ENCODE results near the gene FFAR4. TPM values are rescaled to one million over a fixed set of nuclear protein-coding genes. Genes with fewer than 3 reads are reported as not detected.

FFAR4 gene
- total and polyA plus RNA-seq, 4 donors: 0.14 to 0.28 (median 0.19) TPM

DNA sequence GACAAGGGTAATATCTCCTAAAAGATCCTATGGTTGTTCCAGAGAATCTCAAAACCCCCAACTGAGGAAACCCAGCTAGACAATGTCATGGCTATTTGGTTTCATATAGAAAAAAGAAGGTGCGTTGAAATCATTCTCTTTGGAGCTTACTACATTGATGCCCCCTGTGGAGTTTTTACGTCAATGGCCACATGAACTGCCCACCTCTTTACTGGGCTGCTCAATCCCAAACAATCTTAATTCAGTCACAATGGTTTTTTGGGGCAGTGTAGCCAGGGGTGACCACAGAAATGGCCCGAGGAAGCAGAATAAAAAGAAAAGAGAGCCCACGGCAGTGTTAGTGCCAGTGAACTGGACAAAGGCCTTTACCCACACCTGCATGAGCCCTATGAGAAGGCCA, 26.8 kb downstream of the FFAR4 start:
- WGBS: 76% methylated on average over 4 of the region's 4 CpGs
- no peaks in the 10 kb centered on the region for H3K9me3 ChIP-seq (ENCODE audit: control insufficient read depth in 4 of 4, low read length in 3 of 4)
- H3K27me3 ChIP-seq (ENCODE audit: control insufficient read depth in 4 of 4, insufficient read depth in 4 of 4, low read length in 3 of 4): no peaks in the 10 kb centered on the region
- H3K4me3 ChIP-seq (ENCODE audit: low read depth in 1 of 3, low read length in 3 of 3): no peak overlapping the region
- peaks cover 2 to 36% (median 20%) of the 10 kb centered on the region in 4 donors for H3K4me1 ChIP-seq (ENCODE audit: control insufficient read depth in 4 of 4, insufficient read depth in 4 of 4, low read length in 3 of 4)
- TF ChIP-seq, protein P1, sequence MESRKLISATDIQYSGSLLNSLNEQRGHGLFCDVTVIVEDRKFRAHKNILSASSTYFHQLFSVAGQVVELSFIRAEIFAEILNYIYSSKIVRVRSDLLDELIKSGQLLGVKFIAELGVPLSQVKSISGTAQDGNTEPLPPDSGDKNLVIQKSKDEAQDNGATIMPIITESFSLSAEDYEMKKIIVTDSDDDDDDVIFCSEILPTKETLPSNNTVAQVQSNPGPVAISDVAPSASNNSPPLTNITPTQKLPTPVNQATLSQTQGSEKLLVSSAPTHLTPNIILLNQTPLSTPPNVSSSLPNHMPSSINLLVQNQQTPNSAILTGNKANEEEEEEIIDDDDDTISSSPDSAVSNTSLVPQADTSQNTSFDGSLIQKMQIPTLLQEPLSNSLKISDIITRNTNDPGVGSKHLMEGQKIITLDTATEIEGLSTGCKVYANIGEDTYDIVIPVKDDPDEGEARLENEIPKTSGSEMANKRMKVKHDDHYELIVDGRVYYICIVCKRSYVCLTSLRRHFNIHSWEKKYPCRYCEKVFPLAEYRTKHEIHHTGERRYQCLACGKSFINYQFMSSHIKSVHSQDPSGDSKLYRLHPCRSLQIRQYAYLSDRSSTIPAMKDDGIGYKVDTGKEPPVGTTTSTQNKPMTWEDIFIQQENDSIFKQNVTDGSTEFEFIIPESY (IDR thresholded peaks at IDR 0.05): no peak
- TF ChIP-seq TAF1 (conservative IDR thresholded peaks at IDR 0.05): no peak
- TF ChIP-seq RXRA (IDR thresholded peaks at IDR 0.05): no peak
- TF ChIP-seq, protein P2, sequence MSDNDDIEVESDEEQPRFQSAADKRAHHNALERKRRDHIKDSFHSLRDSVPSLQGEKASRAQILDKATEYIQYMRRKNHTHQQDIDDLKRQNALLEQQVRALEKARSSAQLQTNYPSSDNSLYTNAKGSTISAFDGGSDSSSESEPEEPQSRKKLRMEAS (IDR thresholded peaks at IDR 0.05): no peak
- no peak for TF ChIP-seq RAD21 (IDR thresholded peaks at IDR 0.05)
- TF ChIP-seq NR2F2 (IDR thresholded peaks at IDR 0.05): no peak
- no peak for TF ChIP-seq SP1 (IDR thresholded peaks at IDR 0.05)
- TF ChIP-seq, protein P3, sequence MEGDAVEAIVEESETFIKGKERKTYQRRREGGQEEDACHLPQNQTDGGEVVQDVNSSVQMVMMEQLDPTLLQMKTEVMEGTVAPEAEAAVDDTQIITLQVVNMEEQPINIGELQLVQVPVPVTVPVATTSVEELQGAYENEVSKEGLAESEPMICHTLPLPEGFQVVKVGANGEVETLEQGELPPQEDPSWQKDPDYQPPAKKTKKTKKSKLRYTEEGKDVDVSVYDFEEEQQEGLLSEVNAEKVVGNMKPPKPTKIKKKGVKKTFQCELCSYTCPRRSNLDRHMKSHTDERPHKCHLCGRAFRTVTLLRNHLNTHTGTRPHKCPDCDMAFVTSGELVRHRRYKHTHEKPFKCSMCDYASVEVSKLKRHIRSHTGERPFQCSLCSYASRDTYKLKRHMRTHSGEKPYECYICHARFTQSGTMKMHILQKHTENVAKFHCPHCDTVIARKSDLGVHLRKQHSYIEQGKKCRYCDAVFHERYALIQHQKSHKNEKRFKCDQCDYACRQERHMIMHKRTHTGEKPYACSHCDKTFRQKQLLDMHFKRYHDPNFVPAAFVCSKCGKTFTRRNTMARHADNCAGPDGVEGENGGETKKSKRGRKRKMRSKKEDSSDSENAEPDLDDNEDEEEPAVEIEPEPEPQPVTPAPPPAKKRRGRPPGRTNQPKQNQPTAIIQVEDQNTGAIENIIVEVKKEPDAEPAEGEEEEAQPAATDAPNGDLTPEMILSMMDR (IDR thresholded peaks at IDR 0.05; ENCODE audit: low read depth, low read length, missing input control): no peak
- TF ChIP-seq, protein P4, sequence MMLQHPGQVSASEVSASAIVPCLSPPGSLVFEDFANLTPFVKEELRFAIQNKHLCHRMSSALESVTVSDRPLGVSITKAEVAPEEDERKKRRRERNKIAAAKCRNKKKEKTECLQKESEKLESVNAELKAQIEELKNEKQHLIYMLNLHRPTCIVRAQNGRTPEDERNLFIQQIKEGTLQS (IDR thresholded peaks at IDR 0.05): no peak
- no peak for TF ChIP-seq HNF4A (conservative IDR thresholded peaks at IDR 0.05)
- no peak for TF ChIP-seq FOXA1 (IDR thresholded peaks at IDR 0.05)
- TF ChIP-seq HNF4G (IDR thresholded peaks at IDR 0.05): no peak
- TF ChIP-seq FOXA2 (IDR thresholded peaks at IDR 0.05): no peak
- TF ChIP-seq YY1 (IDR thresholded peaks at IDR 0.05): no peak
- TF ChIP-seq GABPA (IDR thresholded peaks at IDR 0.05 in 1 of 2, conservative IDR thresholded peaks at IDR 0.05 in 1 of 2): no peak
- TF ChIP-seq, protein P5, sequence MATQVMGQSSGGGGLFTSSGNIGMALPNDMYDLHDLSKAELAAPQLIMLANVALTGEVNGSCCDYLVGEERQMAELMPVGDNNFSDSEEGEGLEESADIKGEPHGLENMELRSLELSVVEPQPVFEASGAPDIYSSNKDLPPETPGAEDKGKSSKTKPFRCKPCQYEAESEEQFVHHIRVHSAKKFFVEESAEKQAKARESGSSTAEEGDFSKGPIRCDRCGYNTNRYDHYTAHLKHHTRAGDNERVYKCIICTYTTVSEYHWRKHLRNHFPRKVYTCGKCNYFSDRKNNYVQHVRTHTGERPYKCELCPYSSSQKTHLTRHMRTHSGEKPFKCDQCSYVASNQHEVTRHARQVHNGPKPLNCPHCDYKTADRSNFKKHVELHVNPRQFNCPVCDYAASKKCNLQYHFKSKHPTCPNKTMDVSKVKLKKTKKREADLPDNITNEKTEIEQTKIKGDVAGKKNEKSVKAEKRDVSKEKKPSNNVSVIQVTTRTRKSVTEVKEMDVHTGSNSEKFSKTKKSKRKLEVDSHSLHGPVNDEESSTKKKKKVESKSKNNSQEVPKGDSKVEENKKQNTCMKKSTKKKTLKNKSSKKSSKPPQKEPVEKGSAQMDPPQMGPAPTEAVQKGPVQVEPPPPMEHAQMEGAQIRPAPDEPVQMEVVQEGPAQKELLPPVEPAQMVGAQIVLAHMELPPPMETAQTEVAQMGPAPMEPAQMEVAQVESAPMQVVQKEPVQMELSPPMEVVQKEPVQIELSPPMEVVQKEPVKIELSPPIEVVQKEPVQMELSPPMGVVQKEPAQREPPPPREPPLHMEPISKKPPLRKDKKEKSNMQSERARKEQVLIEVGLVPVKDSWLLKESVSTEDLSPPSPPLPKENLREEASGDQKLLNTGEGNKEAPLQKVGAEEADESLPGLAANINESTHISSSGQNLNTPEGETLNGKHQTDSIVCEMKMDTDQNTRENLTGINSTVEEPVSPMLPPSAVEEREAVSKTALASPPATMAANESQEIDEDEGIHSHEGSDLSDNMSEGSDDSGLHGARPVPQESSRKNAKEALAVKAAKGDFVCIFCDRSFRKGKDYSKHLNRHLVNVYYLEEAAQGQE (IDR thresholded peaks at IDR 0.05): no peak
- TF ChIP-seq EGR1 (IDR thresholded peaks at IDR 0.05; ENCODE audit: low read depth in 2 of 2): no peak
- H3K9ac ChIP-seq (ENCODE audit: low read depth in 1 of 2, low read length in 2 of 2): no peak overlapping the region
- no peak for DNase-seq (ENCODE audit: low spot score)
- no peak overlapping the region for H3K27ac ChIP-seq (ENCODE audit: low read depth in 1 of 2, low read length in 2 of 2)
- peaks cover 1 to 60% (median 28%) of the 10 kb centered on the region in 4 donors for H3K36me3 ChIP-seq (ENCODE audit: control insufficient read depth in 4 of 4, insufficient read depth in 3 of 4, low read depth in 1 of 4, low read length in 3 of 4)

All from liver (tissue), 9 donors.